Measurements from ENCODE around the gene CAPN5. TPM values are rescaled to one million over a fixed set of nuclear protein-coding genes. Genes with fewer than 3 reads are reported as not detected.

Gene CAPN5
- total RNA-seq, 1 donor from 2014 or later, result 15.0 TPM

DNA sequence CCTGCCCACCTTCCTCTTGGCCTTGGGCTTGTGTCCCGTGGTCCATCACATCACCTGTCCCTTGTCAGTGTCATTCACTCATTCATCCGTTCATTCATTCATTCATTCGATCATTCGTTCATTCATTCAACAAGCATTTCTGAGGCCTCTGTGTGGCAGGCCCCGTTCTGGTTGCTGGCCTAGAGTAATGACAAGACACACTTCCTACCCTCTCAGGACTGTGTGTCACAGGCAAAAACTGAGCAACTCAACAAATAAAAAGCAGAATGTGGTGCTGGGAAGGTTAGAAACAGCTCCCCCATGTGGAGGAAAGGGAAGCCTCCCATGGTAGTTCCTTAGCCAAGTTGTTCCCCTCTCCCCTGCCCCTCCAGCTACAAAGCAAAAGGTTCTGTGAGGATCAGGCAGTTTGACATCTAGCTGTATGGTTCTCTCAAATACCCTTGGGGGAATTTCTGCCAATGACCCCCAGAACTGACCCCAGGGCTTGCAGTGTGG lies 34.3 kb downstream of the CAPN5 start:
- no peaks in the 10 kb centered on the region for H3K4me1 ChIP-seq
- intact Hi-C loops (cut with DNase I), result no loop called here
- TF ChIP-seq POLR2A (IDR thresholded peaks at IDR 0.05) (no peak), POLR2AphosphoS5 (IDR thresholded peaks at IDR 0.05; ENCODE audit: insufficient read depth in 1 of 2, low read depth in 1 of 2) (no peak)
- TF ChIP-seq, protein P1, sequence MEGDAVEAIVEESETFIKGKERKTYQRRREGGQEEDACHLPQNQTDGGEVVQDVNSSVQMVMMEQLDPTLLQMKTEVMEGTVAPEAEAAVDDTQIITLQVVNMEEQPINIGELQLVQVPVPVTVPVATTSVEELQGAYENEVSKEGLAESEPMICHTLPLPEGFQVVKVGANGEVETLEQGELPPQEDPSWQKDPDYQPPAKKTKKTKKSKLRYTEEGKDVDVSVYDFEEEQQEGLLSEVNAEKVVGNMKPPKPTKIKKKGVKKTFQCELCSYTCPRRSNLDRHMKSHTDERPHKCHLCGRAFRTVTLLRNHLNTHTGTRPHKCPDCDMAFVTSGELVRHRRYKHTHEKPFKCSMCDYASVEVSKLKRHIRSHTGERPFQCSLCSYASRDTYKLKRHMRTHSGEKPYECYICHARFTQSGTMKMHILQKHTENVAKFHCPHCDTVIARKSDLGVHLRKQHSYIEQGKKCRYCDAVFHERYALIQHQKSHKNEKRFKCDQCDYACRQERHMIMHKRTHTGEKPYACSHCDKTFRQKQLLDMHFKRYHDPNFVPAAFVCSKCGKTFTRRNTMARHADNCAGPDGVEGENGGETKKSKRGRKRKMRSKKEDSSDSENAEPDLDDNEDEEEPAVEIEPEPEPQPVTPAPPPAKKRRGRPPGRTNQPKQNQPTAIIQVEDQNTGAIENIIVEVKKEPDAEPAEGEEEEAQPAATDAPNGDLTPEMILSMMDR (IDR thresholded peaks at IDR 0.05), result no peak
- H3K27me3 ChIP-seq, result no peaks in the 10 kb centered on the region
- no peaks in the 10 kb centered on the region for H3K36me3 ChIP-seq
- H3K9me3 ChIP-seq, result no peaks in the 10 kb centered on the region
- DNase-seq (ENCODE audit: extremely low spot score in 2 of 2), result no peak
- no peak overlapping the region for H3K27ac ChIP-seq
- H3K4me3 ChIP-seq, result no peak overlapping the region

DNA sequence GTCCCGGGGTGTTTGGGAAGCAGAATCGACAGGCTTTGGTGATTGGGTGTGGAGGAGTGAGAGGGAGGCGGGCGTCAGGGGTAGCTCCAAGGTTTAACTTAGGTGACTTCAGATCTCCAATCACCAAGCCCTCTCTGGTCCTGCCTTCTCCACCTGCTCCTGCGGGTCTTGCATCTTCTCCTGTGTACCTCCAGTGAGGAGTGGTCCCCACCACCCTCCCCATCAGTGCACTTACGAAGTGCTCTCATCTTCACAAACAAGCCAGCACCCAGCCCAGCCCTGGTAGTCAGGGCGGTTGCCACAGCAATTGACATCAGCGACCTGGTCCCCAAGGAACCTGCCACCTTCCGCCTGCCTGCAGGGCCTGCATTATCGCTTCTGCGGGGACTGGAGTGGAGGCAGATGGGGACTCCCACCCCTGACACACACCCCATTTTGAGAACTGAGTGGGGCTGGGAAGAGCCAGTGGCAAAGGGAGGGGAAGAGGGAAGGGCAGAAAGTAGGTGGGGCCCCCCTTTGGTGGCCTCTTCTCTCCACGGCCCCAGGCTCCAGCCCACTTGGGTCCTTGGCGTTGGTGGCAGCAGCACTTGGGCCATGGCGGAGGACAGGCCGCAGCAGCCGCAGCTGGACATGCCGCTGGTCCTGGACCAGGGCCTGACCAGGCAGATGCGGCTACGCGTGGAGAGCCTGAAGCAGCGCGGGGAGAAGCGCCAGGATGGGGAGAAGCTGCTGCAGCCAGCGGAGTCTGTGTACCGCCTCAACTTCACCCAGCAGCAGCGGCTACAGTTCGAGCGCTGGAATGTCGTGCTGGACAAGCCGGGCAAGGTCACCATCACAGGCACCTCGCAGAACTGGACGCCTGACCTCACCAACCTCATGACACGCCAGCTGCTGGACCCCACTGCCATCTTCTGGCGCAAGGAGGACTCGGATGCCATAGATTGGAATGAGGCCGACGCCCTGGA lies 35.8 kb downstream of the CAPN5 start, which contains the start of gene OMP:
OMP (plus strand) TSS at position 595 of the 965 bp plus-strand sequence; CDS start at position 595, 0 bp downstream.
- no peaks in the 10 kb centered on the region for H3K27me3 ChIP-seq
- no peaks in the 10 kb centered on the region for H3K36me3 ChIP-seq
- DNase-seq (ENCODE audit: extremely low spot score in 2 of 2), result no peak
- H3K27ac ChIP-seq, result no peak within 1 kb of the TSS
- H3K4me1 ChIP-seq, result peaks cover 6% of the 10 kb centered on the region
- TF ChIP-seq POLR2AphosphoS5 (IDR thresholded peaks at IDR 0.05; ENCODE audit: insufficient read depth in 1 of 2, low read depth in 1 of 2), result no peak
- no peak for TF ChIP-seq POLR2A (IDR thresholded peaks at IDR 0.05)
- TF ChIP-seq, protein P1 (IDR thresholded peaks at IDR 0.05), result no peak
- H3K4me3 ChIP-seq, result no peak within 1 kb of the TSS
- H3K9me3 ChIP-seq, result no peaks in the 10 kb centered on the region
- intact Hi-C loops (cut with DNase I), result no loop called here

DNA sequence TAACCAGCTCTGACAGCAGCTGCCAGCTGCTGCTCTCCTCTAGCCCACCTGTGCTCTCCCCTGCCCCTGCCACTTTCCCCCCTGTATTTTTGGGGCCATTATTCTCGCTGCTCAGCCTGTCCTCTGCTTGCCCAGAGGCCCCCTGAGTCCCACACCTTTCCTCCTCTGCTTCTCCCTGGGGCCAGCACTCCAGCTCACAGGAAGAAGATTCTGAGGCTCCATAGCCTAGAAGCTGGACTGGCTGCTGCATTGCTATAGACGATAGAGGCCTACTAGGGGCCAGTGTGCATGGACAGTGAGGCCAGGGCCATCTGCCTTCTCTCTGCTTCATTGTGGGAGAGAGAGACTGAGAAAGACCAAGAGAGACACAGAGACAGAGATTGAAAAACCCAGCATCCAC lies 36.5 kb downstream of the CAPN5 start:
- DNase-seq (ENCODE audit: extremely low spot score in 2 of 2), result no peak
- H3K9me3 ChIP-seq, result no peaks in the 10 kb centered on the region
- intact Hi-C loops (cut with DNase I), result no loop called here

DNA sequence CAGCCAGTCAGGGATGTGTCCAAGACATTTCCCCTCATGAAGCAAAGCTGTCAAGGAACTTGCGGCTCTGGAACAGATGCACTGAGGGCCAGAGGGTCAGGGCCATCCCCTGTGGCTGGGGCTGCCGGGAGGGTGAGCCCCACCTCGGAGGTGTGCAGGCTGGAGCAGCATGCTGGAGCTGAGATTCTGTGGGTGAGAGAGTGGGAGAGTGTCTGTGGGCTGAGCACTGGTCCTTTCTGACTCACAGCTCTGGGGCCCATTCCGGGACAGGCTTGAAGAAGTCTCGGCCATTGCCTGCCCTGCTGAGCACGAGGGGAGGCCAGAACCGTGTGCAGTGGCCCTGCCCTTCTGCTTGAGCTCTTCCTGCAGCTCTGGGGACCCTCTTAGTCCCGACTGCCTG lies 38.0 kb downstream of the CAPN5 start:
- intact Hi-C loops (cut with DNase I), result no loop called here
- Histone ChIP-seq H3K4me1 (peaks cover 12% of the 10 kb centered on the region), H3K9me3 (no peaks in the 10 kb centered on the region), H3K36me3 (no peaks in the 10 kb centered on the region), H3K27me3 (no peaks in the 10 kb centered on the region), H3K4me3 (no peak overlapping the region), H3K27ac (no peak overlapping the region)
- TF ChIP-seq, protein P1 (IDR thresholded peaks at IDR 0.05), result no peak
- TF ChIP-seq POLR2AphosphoS5 (IDR thresholded peaks at IDR 0.05; ENCODE audit: insufficient read depth in 1 of 2, low read depth in 1 of 2) (no peak), POLR2A (IDR thresholded peaks at IDR 0.05) (no peak)
- DNase-seq (ENCODE audit: extremely low spot score in 2 of 2), result no peak

More for the DNA sequence above, 36.5 kb downstream of the CAPN5 start:
- Histone ChIP-seq H3K27me3 (no peaks in the 10 kb centered on the region), H3K27ac (no peak overlapping the region), H3K4me1 (peaks cover 12% of the 10 kb centered on the region), H3K36me3 (no peaks in the 10 kb centered on the region), H3K4me3 (no peak overlapping the region)
- TF ChIP-seq, protein P1 (IDR thresholded peaks at IDR 0.05), result no peak
- no peak for TF ChIP-seq POLR2AphosphoS5 (IDR thresholded peaks at IDR 0.05; ENCODE audit: insufficient read depth in 1 of 2, low read depth in 1 of 2)
- no peak for TF ChIP-seq POLR2A (IDR thresholded peaks at IDR 0.05)

DNA sequence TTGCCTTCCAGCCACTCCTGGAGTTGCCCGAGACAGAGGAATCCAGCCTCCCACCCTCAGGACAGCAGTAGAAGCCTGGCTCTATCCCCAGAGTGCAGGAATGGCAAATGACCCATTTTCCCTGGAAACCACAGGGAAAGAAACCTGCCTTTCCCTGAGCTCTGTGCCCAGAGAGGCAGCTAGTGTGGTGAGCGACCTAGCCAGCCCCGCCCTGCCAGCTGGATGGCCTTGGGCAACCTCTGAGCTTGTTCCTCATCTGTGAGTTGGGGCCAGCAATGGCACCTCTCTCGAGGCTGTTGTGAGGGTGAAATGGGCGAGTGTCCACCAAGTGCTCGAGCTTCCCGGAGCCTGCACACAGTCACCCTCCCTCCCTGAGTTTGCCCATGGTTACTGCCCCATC lies 39.5 kb downstream of the CAPN5 start:
- Histone ChIP-seq H3K27ac (no peak overlapping the region), H3K4me3 (no peak overlapping the region), H3K9me3 (no peaks in the 10 kb centered on the region), H3K4me1 (peaks cover 12% of the 10 kb centered on the region), H3K27me3 (no peaks in the 10 kb centered on the region), H3K36me3 (no peaks in the 10 kb centered on the region)
- TF ChIP-seq, protein P1 (IDR thresholded peaks at IDR 0.05), result no peak
- no peak for DNase-seq (ENCODE audit: extremely low spot score in 2 of 2)
- intact Hi-C loops (cut with DNase I), result no loop called here
